ENCODE data around the gene TGFBR3L. TPM values are rescaled to one million over a fixed set of nuclear protein-coding genes. Genes with fewer than 3 reads are reported as not detected.

The TGFBR3L gene
- total RNA-seq, 1 experiment from 2014 or later = 12.5 TPM

GRCh38 chr19:7879836-7880235 is 34.8 kb upstream of the TGFBR3L start:
- Histone ChIP-seq H3K27ac (ENCODE audit: low read length) (no peak overlapping the region), H3K27me3 (ENCODE audit: control insufficient read depth, insufficient read depth, low read length) (no peaks in the 10 kb centered on the region), H3K4me1 (ENCODE audit: control insufficient read depth, insufficient read depth, low read length) (no peaks in the 10 kb centered on the region), H3K9me3 (ENCODE audit: control insufficient read depth, insufficient read depth, low read depth, low read length) (no peaks in the 10 kb centered on the region), H3K36me3 (ENCODE audit: control insufficient read depth, insufficient read depth, low read length) (no peaks in the 10 kb centered on the region), H3K4me3 (ENCODE audit: low read depth in 2 of 2, low read length in 2 of 2) (no peak overlapping the region)
- ChIA-PET CTCF (interaction anchor here (1.5 kb wide), 1 partner anchor 10 kb away, joined by 6 read pairs; no protein-coding TSS in a partner anchor), POLR2A (no interaction called here)
- TF ChIP-seq, protein P1, sequence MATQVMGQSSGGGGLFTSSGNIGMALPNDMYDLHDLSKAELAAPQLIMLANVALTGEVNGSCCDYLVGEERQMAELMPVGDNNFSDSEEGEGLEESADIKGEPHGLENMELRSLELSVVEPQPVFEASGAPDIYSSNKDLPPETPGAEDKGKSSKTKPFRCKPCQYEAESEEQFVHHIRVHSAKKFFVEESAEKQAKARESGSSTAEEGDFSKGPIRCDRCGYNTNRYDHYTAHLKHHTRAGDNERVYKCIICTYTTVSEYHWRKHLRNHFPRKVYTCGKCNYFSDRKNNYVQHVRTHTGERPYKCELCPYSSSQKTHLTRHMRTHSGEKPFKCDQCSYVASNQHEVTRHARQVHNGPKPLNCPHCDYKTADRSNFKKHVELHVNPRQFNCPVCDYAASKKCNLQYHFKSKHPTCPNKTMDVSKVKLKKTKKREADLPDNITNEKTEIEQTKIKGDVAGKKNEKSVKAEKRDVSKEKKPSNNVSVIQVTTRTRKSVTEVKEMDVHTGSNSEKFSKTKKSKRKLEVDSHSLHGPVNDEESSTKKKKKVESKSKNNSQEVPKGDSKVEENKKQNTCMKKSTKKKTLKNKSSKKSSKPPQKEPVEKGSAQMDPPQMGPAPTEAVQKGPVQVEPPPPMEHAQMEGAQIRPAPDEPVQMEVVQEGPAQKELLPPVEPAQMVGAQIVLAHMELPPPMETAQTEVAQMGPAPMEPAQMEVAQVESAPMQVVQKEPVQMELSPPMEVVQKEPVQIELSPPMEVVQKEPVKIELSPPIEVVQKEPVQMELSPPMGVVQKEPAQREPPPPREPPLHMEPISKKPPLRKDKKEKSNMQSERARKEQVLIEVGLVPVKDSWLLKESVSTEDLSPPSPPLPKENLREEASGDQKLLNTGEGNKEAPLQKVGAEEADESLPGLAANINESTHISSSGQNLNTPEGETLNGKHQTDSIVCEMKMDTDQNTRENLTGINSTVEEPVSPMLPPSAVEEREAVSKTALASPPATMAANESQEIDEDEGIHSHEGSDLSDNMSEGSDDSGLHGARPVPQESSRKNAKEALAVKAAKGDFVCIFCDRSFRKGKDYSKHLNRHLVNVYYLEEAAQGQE (IDR thresholded peaks at IDR 0.05; ENCODE audit: insufficient read depth in 1 of 2, low read depth in 2 of 2, low read length in 1 of 2) = no peak
- TF ChIP-seq CTCF (IDR thresholded peaks at IDR 0.05) = no peak
- no peak for TF ChIP-seq POLR2AphosphoS5 (IDR thresholded peaks at IDR 0.05; ENCODE audit: low read depth, low read length)
- no peak for TF ChIP-seq TCF7L2 (IDR thresholded peaks at IDR 0.05; ENCODE audit: low read depth, low read length)
- TF ChIP-seq SIN3A (IDR thresholded peaks at IDR 0.05; ENCODE audit: borderline replicate concordance, insufficient read depth, low read depth, low read length) = no peak
- BruUV-seq (replicated peaks) = no TSS peak
- DNase-seq (ENCODE audit: low read depth, low spot score) (no peak), ATAC-seq (no peak)
- in situ Hi-C loops (cut with HindIII; ENCODE audit: low pct_unique_long_range_greater_than_20kb, low sequenced_read_pairs) (no loop called here), intact Hi-C loops (cut with micrococcal nuclease; ENCODE audit: unreplicated experiment) (no loop called here)

GRCh38 chr19:7881910-7882309 is 32.7 kb upstream of the TGFBR3L start:
- in situ Hi-C loops (cut with HindIII; ENCODE audit: low pct_unique_long_range_greater_than_20kb, low sequenced_read_pairs) (no loop called here), intact Hi-C loops (cut with micrococcal nuclease; ENCODE audit: unreplicated experiment) (no loop called here)
- H3K27me3 ChIP-seq (ENCODE audit: control insufficient read depth, insufficient read depth, low read length) = no peaks in the 10 kb centered on the region
- DNase-seq (ENCODE audit: low read depth, low spot score) (no peak), ATAC-seq (no peak)
- no peaks in the 10 kb centered on the region for H3K4me1 ChIP-seq (ENCODE audit: control insufficient read depth, insufficient read depth, low read length)
- H3K4me3 ChIP-seq (ENCODE audit: low read depth in 2 of 2, low read length in 2 of 2) = no peak overlapping the region
- H3K9me3 ChIP-seq (ENCODE audit: control insufficient read depth, insufficient read depth, low read depth, low read length) = no peaks in the 10 kb centered on the region
- BruUV-seq (replicated peaks) = no TSS peak
- H3K36me3 ChIP-seq (ENCODE audit: control insufficient read depth, insufficient read depth, low read length) = no peaks in the 10 kb centered on the region
- POLR2A ChIA-PET = no interaction called here
- no peak overlapping the region for H3K27ac ChIP-seq (ENCODE audit: low read length)
- CTCF ChIA-PET = interaction anchor here (0.9 kb wide), 1 partner anchor 13 kb away, joined by 5 read pairs; no protein-coding TSS in a partner anchor
- TF ChIP-seq, protein P1 (IDR thresholded peaks at IDR 0.05; ENCODE audit: insufficient read depth in 1 of 2, low read depth in 2 of 2, low read length in 1 of 2) = no peak
- TF ChIP-seq POLR2AphosphoS5 (IDR thresholded peaks at IDR 0.05; ENCODE audit: low read depth, low read length) (no peak), TCF7L2 (IDR thresholded peaks at IDR 0.05; ENCODE audit: low read depth, low read length) (no peak), CTCF (IDR thresholded peaks at IDR 0.05) (no peak), SIN3A (IDR thresholded peaks at IDR 0.05; ENCODE audit: borderline replicate concordance, insufficient read depth, low read depth, low read length) (no peak)

Measured in Panc1 (cell line).